Thoracic aorta (tissue), 2 donors: ENCODE results near the gene SERPINA4. TPM values are rescaled to one million over a fixed set of nuclear protein-coding genes. Genes with fewer than 3 reads are reported as not detected.

Experiments used
- ATAC-seq: fragments of 150-250 bp; one replicate; pipeline ENCODE4 v1.8.0; 2017; ENCODE audit warnings: low read depth; ENCODE audit not compliant: insufficient number of reproducible peaks, low FRiP score
- DNase-seq: peaks from one replicate; pipeline ENCODE4 v3.0.0-alpha.2; 2020; ENCODE audit warnings: low spot score
- H3K27ac ChIP-seq, 2 donors: fragments of 200-600 bp; sonication (generic); 1 replicate in 1 of 2; 2 replicates in 1 of 2; pipeline ENCODE4 v1.5.1; 2016; ENCODE audit warnings: mild to moderate bottlenecking in 2 of 2, moderate library complexity in 2 of 2
- H3K27me3 ChIP-seq: fragments of 200-600 bp; sonication (generic); replicated peaks from 2 replicates; pipeline ENCODE4 v1.6.0; 2016; ENCODE audit warnings: mild to moderate bottlenecking; ENCODE audit not compliant: insufficient read depth
- H3K36me3 ChIP-seq: fragments of 200-600 bp; sonication (generic); one replicate; pipeline ENCODE4 v1.5.1; 2016
- H3K4me1 ChIP-seq, 2 donors: fragments of 200-600 bp; sonication (generic); 1 replicate in 1 of 2; 2 replicates in 1 of 2; pipeline versions ENCODE4 v1.5.1 to v1.6.0; 2016; ENCODE audit warnings: low read depth in 2 of 2, mild to moderate bottlenecking in 1 of 2; ENCODE audit not compliant: control insufficient read depth in 1 of 2
- H3K4me3 ChIP-seq: fragments of 200-600 bp; sonication (generic); 2 replicates; pipeline ENCODE4 v1.5.1; 2016; ENCODE audit warnings: mild to moderate bottlenecking
- H3K9me3 ChIP-seq: fragments of 200-600 bp; sonication (generic); 2 replicates; pipeline ENCODE4 v1.5.1; 2016
- CTCF ChIP-seq: fragments of 200-600 bp; sonication (generic); IDR thresholded peaks from one replicate; pipeline ENCODE4 v1.5.1; 2019; ENCODE audit warnings: antibody characterized with exemption
- total RNA-seq, 2 donors: library from RNA; depleted of rRNA; stranded (reverse); fragments of >200 nt; gene quantifications; one replicate each; pipeline versions ENCODE4 v1.1.0 to v1.2.3, GENCODE V29; 2016

The SERPINA4 gene
- total RNA-seq, result not detected

GRCh38 chr14:94560751-94561655 lies at the start of gene SERPINA4:
TSS of gene SERPINA4 (plus strand) at chr14:94561442. CDS start at chr14:94563483, 2,041 bp downstream.
- DNase-seq (no peak), ATAC-seq (no peak)
- TF ChIP-seq CTCF, result no peak
- H3K4me3 ChIP-seq, result no peak within 1 kb of the TSS
- H3K36me3 ChIP-seq, result no peaks in the 10 kb centered on the region
- no peak within 1 kb of the TSS for H3K27ac ChIP-seq
- H3K4me1 ChIP-seq, result no peaks in the 10 kb centered on the region
- no peaks in the 10 kb centered on the region for H3K27me3 ChIP-seq
- no peaks in the 10 kb centered on the region for H3K9me3 ChIP-seq

GRCh38 chr14:94514351-94514750 lies 46.9 kb upstream of the SERPINA4 start:
- Histone ChIP-seq H3K36me3 (no peaks in the 10 kb centered on the region), H3K27ac (no peak overlapping the region), H3K27me3 (no peaks in the 10 kb centered on the region), H3K4me3 (no peak overlapping the region), H3K9me3 (no peaks in the 10 kb centered on the region), H3K4me1 (no peaks in the 10 kb centered on the region)
- DNase-seq (no peak), ATAC-seq (no peak)
- no peak for TF ChIP-seq CTCF

GRCh38 chr14:94515426-94515825 lies 45.8 kb upstream of the SERPINA4 start:
- Histone ChIP-seq H3K27ac (no peak overlapping the region), H3K36me3 (no peaks in the 10 kb centered on the region), H3K4me3 (no peak overlapping the region), H3K27me3 (no peaks in the 10 kb centered on the region), H3K4me1 (no peaks in the 10 kb centered on the region), H3K9me3 (no peaks in the 10 kb centered on the region)
- DNase-seq (no peak), ATAC-seq (no peak)
- TF ChIP-seq CTCF, result no peak

- Histone ChIP-seq H3K27me3 (no peaks in the 10 kb centered on the region), H3K4me3 (no peak overlapping the region), H3K27ac (no peak overlapping the region), H3K9me3 (no peaks in the 10 kb centered on the region), H3K36me3 (no peaks in the 10 kb centered on the region), H3K4me1 (no peaks in the 10 kb centered on the region)
- no peak for TF ChIP-seq CTCF
- DNase-seq, result no peak
- no peak for ATAC-seq
Measured at GRCh38 chr14:94515856-94516255, 45.4 kb upstream of the SERPINA4 start.

- no peak overlapping the region for H3K27ac ChIP-seq
- H3K9me3 ChIP-seq, result no peaks in the 10 kb centered on the region
- no peak overlapping the region for H3K4me3 ChIP-seq
- no peaks in the 10 kb centered on the region for H3K27me3 ChIP-seq
- H3K36me3 ChIP-seq, result no peaks in the 10 kb centered on the region
- DNase-seq (no peak), ATAC-seq (no peak)
- TF ChIP-seq CTCF, result no peak
- H3K4me1 ChIP-seq, result no peaks in the 10 kb centered on the region
Measured at GRCh38 chr14:94517248-94517640, 44.0 kb upstream of the SERPINA4 start.
